ENCODE data around the gene ZNRF1.
"Not testable (repeated sequence)": the region's sequence is repeated elsewhere in the genome, so short reads cannot be mapped to it uniquely, and the experiment has no call there.

ZNRF1 gene

GRCh38 chr16:75083813-75084212 is 85.0 kb downstream of the ZNRF1 start:
- no peak for DNase-seq

DNA sequence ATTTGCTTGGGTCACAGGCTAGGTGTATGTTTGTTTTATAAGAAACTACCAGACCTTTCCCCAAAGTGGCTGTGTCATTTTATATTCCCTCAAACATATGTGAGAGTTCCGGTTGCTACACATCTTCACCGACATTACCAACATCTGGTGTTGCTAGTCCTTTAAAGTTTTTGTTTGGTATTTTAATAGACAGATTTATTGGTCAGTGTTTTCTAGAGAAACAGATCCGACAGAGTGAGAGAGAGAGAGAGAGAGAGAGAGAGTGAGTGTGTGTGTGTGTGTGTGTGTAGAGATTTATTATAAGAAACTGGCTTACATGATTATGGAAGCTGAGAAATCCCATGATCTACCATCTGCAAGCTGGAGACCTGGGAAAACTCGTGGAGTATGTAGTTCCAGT is 86.7 kb downstream of the ZNRF1 start:
- DNase-seq: no peak

GRCh38 chr16:75086281-75086680 is 87.5 kb downstream of the ZNRF1 start:
- DNase-seq: no peak

DNA sequence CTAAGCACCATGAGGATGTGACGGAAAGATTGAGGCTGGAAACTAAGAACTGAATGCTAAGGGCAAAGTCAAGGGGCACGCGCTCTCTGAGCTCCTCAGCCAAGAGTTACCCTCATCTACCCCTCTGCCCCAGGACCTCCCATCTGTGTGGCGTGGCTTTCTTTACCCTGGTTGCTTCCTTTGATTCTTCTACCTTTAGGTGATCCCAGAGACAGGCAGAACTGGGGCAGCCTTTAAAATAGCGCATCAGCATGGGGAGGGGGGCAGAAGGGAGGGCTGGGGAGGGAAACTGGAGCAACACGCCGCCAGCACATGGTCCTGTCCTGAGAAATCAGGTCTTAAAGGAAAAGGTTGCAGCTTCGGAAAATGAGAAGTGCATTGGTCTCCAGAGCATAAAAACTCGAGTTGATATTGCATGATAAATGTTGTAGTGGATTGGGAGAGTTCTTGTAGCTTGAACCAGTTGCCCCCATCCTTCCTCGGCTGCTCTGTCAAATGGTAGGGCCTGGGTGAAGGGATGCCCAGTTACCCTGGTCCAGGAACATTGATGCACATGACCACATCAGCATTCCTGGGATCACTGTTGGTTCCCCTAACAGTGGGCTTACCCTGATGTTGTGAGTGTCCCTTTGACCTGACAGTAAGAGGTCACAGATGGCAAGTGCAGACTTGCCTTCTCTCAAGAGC is 88.0 kb downstream of the ZNRF1 start:
- DNase-seq: no peak

DNA sequence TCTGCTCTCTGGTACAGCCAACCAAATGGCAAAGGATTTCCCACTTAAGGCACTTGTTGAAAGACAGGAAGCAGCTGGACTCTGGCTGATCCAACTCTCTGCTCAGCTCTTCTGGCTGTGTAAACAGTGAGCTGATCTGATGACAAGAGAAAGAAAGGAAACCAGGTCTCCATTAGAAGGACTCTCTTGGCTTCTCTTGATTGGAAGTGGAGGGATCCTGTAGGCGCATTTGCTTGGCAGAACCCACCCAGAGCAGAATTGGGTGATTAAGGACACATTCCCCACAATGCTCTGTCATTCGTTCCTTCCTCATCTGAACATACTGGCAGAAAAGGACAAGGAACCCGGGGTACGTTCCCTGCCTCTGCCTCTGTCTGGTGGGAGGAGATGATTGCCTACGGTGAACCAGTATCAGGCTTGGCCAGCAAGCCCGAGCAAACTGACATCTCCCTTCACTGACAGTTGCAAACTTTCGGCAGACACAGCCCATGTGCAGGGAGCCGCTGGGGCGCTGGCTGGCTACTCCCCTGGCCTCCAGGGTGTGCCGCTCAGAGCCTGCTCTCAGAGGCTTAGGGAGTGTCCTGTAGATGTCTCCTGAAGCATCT is 88.7 kb downstream of the ZNRF1 start:
- peak; percentile 36 for DNase-seq

- no peak for DNase-seq
These were observed 89.4 kb downstream of the ZNRF1 start for GRCh38 chr16:75088216-75088615.

GRCh38 chr16:75088934-75089333 is 90.1 kb downstream of the ZNRF1 start:
- no peak for DNase-seq

DNA sequence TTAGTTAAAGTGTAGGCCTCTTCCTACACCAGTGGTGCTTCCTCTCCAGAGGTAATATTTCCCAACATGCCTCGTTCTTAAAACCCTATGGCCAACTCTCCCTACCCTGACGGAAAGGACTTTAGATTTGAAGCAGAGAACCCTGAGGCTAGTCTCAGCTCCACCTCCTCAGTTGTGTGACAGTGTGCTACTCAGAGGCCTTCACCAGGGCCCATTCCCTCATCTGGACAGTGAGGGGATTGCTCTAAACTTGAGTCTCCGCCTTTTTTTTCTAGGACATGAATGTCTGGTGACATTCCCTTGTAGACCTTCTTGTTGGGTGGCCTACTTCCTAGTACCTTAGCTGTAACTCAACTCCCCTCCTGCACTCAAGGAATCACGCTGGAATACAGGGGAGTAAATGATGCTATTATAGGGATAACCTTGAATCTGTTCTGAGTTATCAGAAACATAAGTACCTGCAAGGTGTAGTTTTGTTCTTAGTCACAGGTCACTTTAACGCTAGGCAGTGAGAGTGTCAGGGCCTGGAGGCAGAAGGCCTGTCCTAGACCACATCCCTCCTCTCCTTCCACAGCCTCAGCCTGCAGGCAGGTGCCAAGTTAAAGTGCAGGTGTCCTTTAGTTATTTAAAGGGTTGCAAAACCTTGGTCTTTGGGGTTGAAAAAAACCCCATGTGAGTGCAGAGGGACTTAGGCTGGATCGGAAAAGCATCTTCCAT is 90.8 kb downstream of the ZNRF1 start:
- DNase-seq: no peak

- DNase-seq: not testable (repeated sequence)
These were observed 92.1 kb downstream of the ZNRF1 start for GRCh38 chr16:75090899-75091298.

DNA sequence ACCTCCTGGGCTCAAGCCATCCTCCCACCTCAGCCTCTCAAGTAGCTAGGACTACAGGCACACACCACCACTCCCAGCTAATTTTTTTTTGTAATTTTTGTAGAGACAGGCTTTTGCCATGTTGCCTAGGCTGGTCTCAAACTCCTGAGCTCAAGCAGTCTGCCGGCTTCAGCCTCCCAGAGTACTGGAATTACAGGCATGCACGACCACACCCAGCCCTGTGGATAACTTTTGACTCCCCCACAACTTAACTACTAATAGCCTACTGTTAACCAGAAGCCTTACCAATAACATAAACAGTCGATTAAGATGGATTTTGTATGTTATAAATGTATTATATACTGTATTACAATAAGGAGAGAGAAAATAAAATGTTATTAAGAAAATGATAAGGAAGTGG is 92.8 kb downstream of the ZNRF1 start:
- not testable (repeated sequence) for DNase-seq

GRCh38 chr16:75092777-75093176 is 94.0 kb downstream of the ZNRF1 start:
- DNase-seq: no peak

- no peak for DNase-seq
These were observed 95.0 kb downstream of the ZNRF1 start for GRCh38 chr16:75093598-75094540.

- no peak for DNase-seq
These were observed 96.4 kb downstream of the ZNRF1 start for GRCh38 chr16:75095204-75095621.

GRCh38 chr16:75096656-75097055 is 97.8 kb downstream of the ZNRF1 start:
- DNase-seq: no peak

DNA sequence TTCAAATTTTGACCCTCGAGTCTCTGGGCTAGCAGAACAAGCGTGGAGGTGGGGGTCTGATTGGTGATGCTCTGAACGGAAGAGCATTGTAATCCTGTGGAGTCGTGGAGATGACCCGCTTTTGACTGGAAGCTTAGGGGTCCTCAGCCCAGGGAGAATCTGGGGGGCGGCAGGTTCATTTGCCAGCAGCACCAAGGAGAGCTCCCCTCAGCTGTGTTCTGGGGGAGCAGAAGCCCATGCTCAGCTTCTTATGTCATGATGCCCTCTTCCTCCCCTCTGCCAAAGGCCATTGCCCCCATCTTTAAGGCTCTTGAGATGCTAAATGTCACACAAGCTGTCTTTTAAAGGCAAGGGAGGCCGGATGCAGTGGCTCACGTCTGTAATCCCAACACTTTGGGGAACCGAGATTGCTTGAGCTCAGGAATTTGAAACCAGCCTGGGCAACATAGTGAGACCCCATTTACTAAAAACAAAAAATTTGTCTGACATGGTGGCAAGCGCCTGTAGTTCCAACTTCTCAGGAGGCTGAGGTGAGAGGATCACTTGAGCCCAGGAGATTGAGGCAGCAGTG is 98.5 kb downstream of the ZNRF1 start:
- no peak for DNase-seq

DNA sequence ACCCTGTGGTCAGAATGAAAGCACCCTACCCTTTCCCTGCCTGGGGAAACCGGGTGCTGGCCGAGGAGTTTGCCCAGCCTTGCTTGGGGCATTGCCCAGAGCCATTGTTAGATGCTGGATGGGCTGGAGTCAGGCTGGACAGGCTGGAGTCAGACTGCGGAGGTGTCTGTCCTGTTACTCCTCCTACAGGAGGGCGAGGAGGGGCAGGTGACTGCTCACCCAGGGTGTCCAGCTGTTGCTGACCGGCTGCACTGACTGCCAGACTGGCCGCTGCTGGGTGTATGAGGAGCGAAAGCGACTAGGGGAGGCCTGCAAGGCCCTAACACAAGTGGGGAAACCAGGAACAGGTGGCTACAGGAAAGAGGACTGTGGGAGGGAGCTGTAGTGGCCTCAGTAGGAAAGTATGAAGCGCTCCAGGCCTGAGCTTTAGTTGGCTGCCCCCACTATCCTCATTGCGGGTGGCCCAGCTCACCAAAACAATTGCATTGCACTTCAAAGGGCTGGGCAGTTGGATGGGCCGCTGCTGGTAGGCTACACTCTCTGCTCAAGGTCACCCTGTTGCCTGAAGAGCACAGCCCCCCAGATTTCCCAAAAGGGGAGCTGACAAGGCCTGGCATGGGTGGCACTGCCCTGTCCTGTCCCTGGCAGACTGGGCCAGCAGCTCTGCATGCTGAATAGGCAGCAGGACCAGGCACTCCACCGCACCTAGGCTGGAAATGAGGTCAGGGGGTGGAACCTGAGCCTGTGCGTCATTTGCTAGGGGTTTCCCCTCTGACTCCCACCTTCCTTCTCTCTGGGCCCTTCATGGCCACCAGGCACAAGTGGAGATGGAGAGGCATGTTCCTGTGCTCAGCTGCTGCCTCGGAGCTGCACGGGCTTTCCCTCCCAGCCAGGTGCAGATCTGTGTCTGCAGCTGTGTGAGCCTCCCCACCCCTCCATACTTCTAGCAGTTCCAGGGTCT is 99.4 kb downstream of the ZNRF1 start:
- DNase-seq: no peak

DNA sequence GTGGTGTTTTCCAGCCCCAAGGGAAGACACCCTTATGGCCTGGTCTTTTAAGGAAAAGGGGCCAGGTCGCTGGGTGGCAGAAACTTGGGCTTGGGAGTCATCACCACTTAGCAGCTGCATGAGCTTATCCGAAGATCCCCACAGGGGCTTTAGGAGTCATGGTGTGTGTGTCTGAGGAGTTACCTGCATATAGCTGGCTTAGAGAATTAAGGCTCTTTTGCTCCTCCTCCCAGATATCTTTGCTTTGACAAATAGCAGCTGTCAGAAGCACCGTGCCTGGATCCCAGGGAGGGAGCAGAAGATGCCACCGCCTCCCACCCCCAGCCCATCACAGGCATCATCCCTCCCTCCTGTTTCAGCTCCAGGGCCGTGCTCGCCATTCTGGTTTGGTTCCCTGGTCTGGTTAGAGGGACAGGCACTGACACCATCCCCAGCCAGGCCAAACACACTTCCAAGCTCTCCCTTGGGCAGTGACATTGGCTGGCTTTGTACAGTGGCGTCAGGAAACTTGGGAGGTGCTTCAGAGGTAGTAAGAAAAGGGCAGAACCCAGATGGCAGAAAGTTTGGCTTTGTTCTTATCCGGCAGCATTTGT is 100.3 kb downstream of the ZNRF1 start:
- DNase-seq: no peak

DNA sequence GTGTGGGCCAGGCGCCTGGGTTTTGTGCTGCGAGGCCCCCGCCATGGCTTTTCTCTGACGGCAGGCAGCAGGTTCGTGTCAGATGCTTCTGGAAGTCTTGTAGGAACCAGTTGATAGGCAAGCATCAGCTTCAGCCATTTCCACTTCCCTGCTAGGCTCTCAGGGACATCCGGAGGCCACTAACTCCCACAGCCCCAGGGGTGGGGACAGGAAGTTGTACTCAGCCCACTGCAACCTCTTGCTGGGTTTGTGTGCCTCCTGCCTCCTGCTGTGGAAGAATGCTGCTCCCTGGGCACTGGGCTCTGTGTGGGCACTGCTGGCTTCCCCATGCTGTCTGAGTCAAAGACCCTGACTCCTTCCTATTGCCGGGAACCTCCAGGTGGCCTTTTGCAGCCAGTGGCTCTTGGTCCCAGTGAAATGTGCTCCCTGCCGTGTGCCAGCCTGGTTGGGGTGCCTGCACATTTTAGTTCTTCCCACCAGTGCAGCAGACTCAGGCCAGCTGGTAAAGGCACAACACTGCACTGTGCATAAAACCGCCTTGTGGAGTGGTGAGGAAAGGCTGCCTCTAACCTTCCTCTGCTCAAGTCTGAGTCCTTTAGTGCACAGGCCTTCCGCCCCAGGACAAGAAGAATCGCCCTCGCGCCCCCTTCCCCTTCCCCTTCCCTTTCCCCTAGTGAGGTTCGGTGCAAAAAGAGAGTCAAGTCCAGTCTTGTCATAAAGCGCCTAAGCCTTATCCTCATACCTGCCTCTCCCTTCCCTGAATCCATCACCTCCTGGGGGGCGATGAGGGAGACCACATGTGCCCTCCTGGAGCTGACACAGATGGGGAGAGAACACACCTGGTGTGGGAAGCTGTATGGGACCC is 101.1 kb downstream of the ZNRF1 start:
- no peak for DNase-seq

DNA sequence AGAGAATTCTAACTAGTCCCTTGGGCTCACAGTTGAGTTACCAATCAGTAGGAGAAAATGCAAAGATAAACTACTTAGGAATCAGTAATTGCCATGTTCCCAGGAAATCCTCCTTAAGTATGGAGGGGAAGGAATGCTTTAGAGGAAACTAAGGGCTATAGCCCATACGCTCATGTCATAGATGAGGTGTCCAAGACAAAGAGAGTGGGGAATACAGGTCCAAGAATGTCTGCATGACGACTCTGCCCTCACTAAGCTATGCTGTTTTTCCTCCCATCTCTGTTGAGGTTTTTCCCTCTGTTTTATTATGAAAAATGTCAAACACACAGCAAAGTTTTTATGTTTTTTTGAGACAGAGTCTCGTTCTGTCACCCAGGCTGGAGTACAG is 101.8 kb downstream of the ZNRF1 start:
- no peak for DNase-seq

DNA sequence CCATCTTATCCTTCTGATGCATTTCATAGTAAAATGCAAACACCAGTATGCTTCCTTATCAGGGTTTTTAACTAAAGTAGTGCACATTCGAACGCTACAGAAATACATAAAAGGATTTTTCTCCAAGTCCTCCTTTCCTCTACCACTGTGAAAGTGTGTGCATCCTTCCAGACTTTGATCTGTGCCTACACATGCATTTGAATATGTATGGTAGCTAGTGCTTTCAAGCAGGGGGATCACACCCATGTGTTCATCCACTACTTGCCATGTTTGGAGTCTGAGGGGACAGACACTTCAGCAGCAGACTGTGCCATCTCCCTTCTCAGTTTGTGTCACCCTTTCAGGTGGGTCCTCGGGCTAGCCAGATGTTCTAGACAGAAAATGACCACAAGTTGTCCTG is 102.8 kb downstream of the ZNRF1 start:
- no peak for DNase-seq
